HepG2 (cell line): ENCODE results near the gene ESYT3. TPM values are rescaled to one million over a fixed set of nuclear protein-coding genes. Genes with fewer than 3 reads are reported as not detected.

Experiments used
- CEBPG ChIP-seq: IDR thresholded peaks from 2 replicates; pipeline ENCODE4 v1.6.1; 2016
- NBN ChIP-seq: fragments of 450-650 bp; conservative IDR thresholded peaks from 2 replicates; pipeline ENCODE4 v1.6.1; 2017
- PTBP1 ChIP-seq: fragments of 200-400 bp; formaldehyde crosslinking; IDR thresholded peaks from 2 replicates; pipeline ENCODE4 v1.6.1; 2018; ENCODE audit warnings: low read length, low read depth; ENCODE audit not compliant: poor library complexity, severe bottlenecking
- REPIN1 ChIP-seq: sonication (generic); formaldehyde crosslinking; IDR thresholded peaks from 2 replicates; pipeline ENCODE4 v1.8.0; 2022; ENCODE audit warnings: missing genetic modification reagents, low read depth, mild to moderate bottlenecking, borderline replicate concordance
- ZKSCAN1 ChIP-seq: fragments of 150-350 bp; IDR thresholded peaks from 2 replicates; pipeline ENCODE4 v1.6.1; 2014; ENCODE audit warnings: low read length
- ZKSCAN5 ChIP-seq: sonication (generic); formaldehyde crosslinking; IDR thresholded peaks from 2 replicates; pipeline ENCODE4 v1.5.1; 2020; ENCODE audit warnings: mild to moderate bottlenecking, missing genetic modification reagents
- ZNF431 ChIP-seq: sonication (generic); formaldehyde crosslinking; IDR thresholded peaks from 2 replicates; pipeline ENCODE4 v1.9.0; 2022; ENCODE audit warnings: missing genetic modification reagents, low read depth, mild to moderate bottlenecking, borderline replicate concordance
- ZNF468 ChIP-seq: sonication (generic); formaldehyde crosslinking; IDR thresholded peaks from 2 replicates; pipeline ENCODE4 v1.8.0; 2022; ENCODE audit warnings: mild to moderate bottlenecking, moderate library complexity, missing genetic modification reagents
- polyA plus RNA-seq, 8 experiments: library from polyadenylated mRNA; depleted of rRNA in 3 of 8; stranded (reverse) in 7 of 8; unstranded in 1 of 8; fragments of >200 nt; fragmentation: Illumina TruSeq in 4 of 8; extraction: Trizol in 4 of 8; gene quantifications; 2 replicates each; pipeline versions ENCODE4 v1.2.1 to v1.2.3, GENCODE V29; 2011 to 2016; ENCODE audit warnings: low read depth in 4 of 8, missing spikeins in 1 of 8, mixed read lengths in 1 of 8; ENCODE audit not compliant: insufficient read depth in 1 of 8
- total RNA-seq, 5 experiments: library from RNA; depleted of rRNA; stranded (reverse); fragments of >200 nt; fragmentation: Illumina TruSeq; extraction: Trizol; gene quantifications; 2 replicates each; pipeline ENCODE4 v1.2.3, GENCODE V29; 2016; ENCODE audit warnings: low read depth in 1 of 5
- TF ChIP-seq, protein P1 (sequence below): sonication (generic); formaldehyde crosslinking; IDR thresholded peaks from 2 replicates; pipeline ENCODE4 v1.4.0; 2020; ENCODE audit warnings: missing genetic modification reagents
- TF ChIP-seq, protein P2 (sequence below): sonication (generic); formaldehyde crosslinking; conservative IDR thresholded peaks from 2 replicates; pipeline ENCODE4 v1.4.0; 2020; ENCODE audit warnings: missing genetic modification reagents
- TF ChIP-seq, protein P3 (sequence below): sonication (generic); formaldehyde crosslinking; IDR thresholded peaks from 2 replicates; pipeline ENCODE4 v1.4.0; 2020; ENCODE audit warnings: mild to moderate bottlenecking, missing genetic modification reagents
- TF ChIP-seq, protein P4 (sequence below): sonication (generic); formaldehyde crosslinking; IDR thresholded peaks from 2 replicates; pipeline ENCODE4 v1.4.0; 2020; ENCODE audit warnings: missing genetic modification reagents
- TF ChIP-seq, protein P5 (sequence below): IDR thresholded peaks from 2 replicates; pipeline ENCODE4 v1.6.1; 2016

Gene ESYT3
- total and polyA plus RNA-seq, 2 of the 13 experiments (the other 11 are each of a cell fraction or from before 2014, with no cell fraction given), result 1.5 to 4.1 TPM

DNA sequence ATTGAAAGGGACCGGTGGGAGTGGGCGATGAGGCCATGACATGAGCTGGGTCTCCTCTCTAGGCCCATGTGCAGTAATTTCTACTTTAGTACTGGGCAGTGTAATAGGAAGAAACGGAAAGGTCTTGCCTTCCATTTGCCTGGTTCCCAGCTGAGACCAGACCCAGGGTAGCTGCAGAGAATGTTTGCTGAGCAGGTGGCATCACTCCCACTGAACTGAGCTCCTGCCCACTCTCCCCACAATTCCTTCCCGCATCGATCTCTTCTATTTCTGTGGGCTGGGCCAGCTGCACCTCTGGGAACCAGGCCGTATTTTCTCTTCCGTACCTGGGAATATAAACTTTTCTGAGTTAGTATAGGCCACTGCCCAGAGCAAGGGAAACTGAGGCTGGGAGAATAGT, 15.8 kb downstream of the ESYT3 start (continued):
- TF ChIP-seq, protein P1, sequence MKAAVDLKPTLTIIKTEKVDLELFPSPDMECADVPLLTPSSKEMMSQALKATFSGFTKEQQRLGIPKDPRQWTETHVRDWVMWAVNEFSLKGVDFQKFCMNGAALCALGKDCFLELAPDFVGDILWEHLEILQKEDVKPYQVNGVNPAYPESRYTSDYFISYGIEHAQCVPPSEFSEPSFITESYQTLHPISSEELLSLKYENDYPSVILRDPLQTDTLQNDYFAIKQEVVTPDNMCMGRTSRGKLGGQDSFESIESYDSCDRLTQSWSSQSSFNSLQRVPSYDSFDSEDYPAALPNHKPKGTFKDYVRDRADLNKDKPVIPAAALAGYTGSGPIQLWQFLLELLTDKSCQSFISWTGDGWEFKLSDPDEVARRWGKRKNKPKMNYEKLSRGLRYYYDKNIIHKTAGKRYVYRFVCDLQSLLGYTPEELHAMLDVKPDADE (CRISPR knock-in tag), result no peak
- TF ChIP-seq ZNF431 (no peak), REPIN1 (CRISPR knock-in tag) (no peak), NBN (no peak), ZKSCAN5 (CRISPR knock-in tag) (no peak), CEBPG (no peak), ZNF468 (CRISPR knock-in tag) (no peak), PTBP1 (no peak), ZKSCAN1 (no peak)
- TF ChIP-seq, protein P2, sequence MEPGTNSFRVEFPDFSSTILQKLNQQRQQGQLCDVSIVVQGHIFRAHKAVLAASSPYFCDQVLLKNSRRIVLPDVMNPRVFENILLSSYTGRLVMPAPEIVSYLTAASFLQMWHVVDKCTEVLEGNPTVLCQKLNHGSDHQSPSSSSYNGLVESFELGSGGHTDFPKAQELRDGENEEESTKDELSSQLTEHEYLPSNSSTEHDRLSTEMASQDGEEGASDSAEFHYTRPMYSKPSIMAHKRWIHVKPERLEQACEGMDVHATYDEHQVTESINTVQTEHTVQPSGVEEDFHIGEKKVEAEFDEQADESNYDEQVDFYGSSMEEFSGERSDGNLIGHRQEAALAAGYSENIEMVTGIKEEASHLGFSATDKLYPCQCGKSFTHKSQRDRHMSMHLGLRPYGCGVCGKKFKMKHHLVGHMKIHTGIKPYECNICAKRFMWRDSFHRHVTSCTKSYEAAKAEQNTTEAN (CRISPR knock-in tag), result no peak
- TF ChIP-seq, protein P3, sequence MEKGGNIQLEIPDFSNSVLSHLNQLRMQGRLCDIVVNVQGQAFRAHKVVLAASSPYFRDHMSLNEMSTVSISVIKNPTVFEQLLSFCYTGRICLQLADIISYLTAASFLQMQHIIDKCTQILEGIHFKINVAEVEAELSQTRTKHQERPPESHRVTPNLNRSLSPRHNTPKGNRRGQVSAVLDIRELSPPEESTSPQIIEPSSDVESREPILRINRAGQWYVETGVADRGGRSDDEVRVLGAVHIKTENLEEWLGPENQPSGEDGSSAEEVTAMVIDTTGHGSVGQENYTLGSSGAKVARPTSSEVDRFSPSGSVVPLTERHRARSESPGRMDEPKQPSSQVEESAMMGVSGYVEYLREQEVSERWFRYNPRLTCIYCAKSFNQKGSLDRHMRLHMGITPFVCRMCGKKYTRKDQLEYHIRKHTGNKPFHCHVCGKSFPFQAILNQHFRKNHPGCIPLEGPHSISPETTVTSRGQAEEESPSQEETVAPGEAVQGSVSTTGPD, result no peak
- TF ChIP-seq, protein P4, sequence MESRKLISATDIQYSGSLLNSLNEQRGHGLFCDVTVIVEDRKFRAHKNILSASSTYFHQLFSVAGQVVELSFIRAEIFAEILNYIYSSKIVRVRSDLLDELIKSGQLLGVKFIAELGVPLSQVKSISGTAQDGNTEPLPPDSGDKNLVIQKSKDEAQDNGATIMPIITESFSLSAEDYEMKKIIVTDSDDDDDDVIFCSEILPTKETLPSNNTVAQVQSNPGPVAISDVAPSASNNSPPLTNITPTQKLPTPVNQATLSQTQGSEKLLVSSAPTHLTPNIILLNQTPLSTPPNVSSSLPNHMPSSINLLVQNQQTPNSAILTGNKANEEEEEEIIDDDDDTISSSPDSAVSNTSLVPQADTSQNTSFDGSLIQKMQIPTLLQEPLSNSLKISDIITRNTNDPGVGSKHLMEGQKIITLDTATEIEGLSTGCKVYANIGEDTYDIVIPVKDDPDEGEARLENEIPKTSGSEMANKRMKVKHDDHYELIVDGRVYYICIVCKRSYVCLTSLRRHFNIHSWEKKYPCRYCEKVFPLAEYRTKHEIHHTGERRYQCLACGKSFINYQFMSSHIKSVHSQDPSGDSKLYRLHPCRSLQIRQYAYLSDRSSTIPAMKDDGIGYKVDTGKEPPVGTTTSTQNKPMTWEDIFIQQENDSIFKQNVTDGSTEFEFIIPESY, result no peak
- TF ChIP-seq, protein P5, sequence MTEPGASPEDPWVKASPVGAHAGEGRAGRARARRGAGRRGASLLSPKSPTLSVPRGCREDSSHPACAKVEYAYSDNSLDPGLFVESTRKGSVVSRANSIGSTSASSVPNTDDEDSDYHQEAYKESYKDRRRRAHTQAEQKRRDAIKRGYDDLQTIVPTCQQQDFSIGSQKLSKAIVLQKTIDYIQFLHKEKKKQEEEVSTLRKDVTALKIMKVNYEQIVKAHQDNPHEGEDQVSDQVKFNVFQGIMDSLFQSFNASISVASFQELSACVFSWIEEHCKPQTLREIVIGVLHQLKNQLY (CRISPR knock-in tag), result no peak
- TF ChIP-seq, all 625 proteins: peak for 0
